GM18867 (cell line): Measurements from ENCODE around the gene ITGB5.

Experiments used
- ATAC-seq: cut with Tn5 transposase; IDR thresholded peaks from one replicate; pipeline ENCODE4 v1.9.1; 2021; ENCODE audit warnings: mild to moderate bottlenecking, moderate library complexity; ENCODE audit not compliant: unreplicated experiment

The ITGB5 gene

DNA sequence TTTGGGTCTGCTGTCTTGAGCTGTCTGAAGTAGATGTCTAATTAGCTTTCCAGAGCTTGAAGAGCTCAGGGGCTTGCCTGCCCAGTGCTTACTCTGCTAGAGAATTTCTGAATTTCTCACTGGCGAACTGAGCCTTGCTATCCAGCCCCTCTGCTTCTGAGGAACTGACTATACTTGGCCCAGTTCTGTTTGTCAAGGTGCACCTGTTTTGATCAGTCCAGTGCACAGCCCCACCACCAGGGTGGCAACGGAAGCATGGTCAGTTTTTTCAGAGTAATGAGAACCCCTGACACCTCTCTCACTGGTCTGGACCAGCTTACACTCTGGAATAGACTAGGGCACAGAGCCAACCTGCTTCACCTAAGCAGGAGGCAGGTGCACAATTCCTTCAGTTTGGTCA, 25.2 kb downstream of the ITGB5 start:
- ATAC-seq: no peak

- no peak for ATAC-seq
Observed at GRCh38 chr3:124861041-124861440, 26.1 kb downstream of the ITGB5 start.

DNA sequence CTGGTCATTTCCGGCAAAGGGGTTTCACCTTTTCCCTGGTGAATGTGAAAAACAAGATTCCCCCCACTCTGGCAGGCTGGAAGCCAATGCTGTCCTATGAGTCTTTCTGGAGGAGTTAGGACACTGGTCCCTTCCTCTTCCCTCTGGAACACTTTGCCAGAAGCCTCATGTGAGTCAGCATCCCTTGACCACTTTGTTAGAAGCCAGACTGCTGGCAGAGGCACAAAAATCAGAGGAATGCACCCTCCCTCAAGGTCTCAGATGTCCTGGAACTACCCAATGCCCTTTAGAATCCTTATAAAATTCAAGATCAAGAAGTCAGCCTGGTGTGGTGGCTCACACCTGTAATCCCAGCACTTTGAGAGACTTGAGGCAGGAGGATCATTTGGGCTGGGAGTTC, 26.6 kb downstream of the ITGB5 start:
- ATAC-seq: no peak

- ATAC-seq: no peak
Observed at GRCh38 chr3:124859025-124859424, 28.1 kb downstream of the ITGB5 start.

DNA sequence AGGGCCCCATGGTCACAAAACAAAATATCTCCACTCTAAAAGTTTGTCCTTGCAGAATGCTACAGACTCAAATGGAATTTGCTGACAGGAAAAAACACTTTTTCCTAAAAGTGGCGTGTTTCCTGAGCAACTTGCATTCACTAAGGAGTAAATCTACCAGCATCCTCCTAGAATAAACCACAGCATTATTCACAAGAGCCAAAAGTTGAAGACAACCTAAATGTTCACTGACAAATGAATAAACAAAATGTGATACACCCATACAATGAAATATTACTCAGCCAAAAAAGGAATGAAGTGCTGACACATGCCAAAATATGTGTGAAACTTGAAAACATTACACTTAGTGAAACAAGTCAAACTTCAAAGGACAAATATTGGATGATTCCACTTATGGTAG, 28.9 kb downstream of the ITGB5 start:
- ATAC-seq: no peak

DNA sequence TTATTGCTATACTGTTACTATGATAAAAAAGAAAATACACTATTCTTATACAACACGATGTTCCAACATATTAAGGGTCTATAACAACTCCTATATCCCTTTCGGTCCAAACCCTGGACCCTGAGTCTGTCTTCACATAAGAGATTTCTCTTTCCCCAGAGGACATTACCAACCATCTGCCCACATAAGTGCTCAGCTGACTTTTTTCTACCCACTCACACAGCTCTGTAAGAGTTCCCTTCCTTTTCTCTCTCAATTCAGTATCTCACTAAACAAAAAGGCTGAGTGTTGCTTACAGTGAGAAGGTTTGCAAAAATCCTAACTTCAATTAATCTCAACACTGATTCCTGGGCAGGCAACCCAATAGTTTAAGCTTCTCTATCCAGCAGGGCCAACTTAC, 30.5 kb downstream of the ITGB5 start:
- no peak for ATAC-seq

DNA sequence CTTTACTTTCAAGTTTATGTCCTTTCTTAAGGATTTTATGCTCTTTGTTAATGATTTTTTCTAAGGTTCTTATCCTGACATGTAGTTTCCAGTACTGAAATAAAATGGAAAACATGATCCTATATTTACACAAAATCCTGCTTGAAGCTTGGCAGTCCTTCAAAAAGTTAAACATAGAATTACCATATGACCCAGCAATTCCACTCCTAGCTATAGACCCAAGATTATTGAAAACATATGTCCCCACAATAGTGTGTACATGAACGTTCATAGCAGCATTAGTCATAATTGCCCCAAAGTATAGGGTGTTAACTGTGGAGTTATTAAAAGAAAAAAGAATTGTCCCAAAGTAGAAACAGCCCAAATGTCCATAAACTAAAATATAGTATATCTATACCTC, 33.2 kb downstream of the ITGB5 start:
- no peak for ATAC-seq

DNA sequence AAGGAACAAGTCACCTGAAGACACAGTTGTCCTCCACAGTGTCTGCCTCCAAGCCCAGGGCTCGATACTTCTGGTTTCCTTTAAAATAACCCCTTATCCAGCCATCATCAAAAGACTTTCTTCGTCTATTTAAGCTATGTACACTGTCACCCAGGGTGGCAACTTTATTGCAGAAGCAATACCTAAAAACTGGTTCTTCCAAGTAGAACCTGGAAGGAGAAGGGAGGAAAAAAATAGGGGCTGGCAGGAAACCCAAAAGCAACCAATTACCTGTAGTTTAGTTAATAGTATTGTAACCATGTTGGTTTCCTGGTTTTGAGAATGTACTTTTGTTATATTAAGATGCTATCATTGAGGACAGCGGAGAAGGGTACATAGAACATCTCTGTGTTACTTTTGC, 33.7 kb downstream of the ITGB5 start:
- no peak for ATAC-seq

DNA sequence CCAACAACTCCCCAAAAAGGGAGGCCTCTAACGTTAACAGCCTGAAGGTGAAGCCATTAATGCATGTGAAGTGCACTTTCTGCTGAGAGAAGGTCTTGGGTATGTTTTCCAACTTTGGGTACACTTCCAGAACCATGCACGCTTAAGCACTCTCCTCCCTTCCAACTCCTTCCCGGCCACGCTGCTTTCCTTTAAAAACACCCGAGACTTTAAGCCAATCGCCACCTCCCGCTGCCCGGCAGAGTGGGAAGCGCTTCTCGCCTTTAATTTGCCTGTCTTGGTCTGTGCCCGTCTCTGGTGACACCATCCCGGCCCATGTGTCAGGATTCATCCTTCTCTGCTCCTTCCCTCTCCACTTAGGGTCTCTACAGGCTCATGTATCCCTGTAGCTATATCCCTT, 35.3 kb downstream of the ITGB5 start:
- ATAC-seq: no peak

DNA sequence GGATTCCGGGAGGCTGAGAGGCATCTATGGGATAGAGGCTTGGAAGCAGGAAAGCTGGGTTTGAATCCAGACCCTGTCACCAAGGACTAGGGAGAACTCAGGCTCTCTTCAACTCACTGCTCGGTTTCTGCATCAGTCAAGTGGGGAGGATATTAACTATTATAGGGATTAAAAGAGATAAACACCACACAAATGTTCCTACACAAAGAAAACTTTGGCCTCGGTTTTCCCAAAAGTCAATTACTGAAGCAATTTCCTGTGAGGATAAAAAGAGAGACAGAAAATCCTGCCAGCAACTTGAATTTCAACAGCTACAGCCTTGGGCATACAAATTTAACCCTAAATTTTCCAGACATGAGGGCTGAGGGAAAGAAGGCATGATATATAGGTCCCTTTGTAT, 36.0 kb downstream of the ITGB5 start:
- no peak for ATAC-seq

- no peak for ATAC-seq
Observed at GRCh38 chr3:124850633-124851032, 36.5 kb downstream of the ITGB5 start.

- ATAC-seq: no peak
Observed at GRCh38 chr3:124850212-124850611, 37.0 kb downstream of the ITGB5 start.

- ATAC-seq: no peak
Observed at GRCh38 chr3:124848300-124848699, 38.9 kb downstream of the ITGB5 start.

GRCh38 chr3:124847863-124848262, 39.3 kb downstream of the ITGB5 start:
- no peak for ATAC-seq

- no peak for ATAC-seq
Observed at GRCh38 chr3:124847051-124847450, 40.1 kb downstream of the ITGB5 start.

- ATAC-seq: no peak
Observed at GRCh38 chr3:124846189-124846588, 41.0 kb downstream of the ITGB5 start.

DNA sequence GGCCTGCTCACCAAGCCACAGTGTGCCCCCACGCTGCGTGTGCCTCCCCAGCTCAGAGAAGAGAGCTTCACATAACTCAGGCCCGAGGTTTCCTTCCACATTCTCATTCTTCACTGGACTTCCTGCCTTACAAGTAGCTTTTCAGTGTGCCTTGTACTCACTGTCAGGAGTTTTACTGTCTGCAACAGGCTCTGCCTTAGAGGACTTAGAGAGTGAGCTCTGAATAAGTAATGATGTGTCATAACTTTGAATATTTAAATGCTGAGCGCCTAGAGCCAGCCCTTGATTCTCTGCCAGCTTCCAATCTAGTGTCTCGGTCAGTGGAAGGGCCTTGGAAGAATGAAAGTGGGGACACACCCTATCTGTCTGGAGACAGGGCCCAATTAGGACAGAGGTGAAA, 41.8 kb downstream of the ITGB5 start:
- ATAC-seq: no peak

GRCh38 chr3:124843506-124844177, 43.5 kb downstream of the ITGB5 start:
- ATAC-seq: no peak

DNA sequence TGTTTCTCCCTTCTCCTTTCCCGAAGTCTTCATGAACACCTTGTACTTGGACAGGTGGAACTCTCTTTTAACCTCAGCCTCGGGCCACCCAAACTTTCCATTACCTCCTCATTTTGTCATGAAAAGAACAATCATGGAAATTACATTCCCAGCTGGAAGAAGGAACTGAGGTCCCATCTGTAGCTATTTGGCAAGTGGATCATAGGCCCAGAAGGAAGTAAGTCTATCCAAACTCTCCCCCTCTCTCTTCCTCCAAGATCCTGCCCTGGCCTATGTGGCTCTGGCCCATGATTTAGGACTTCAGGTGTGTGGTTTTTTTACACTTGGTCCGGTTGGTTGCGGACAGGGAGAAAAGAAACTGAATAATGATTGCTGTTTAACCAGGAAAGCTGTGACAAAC, 44.1 kb downstream of the ITGB5 start:
- ATAC-seq: no peak

DNA sequence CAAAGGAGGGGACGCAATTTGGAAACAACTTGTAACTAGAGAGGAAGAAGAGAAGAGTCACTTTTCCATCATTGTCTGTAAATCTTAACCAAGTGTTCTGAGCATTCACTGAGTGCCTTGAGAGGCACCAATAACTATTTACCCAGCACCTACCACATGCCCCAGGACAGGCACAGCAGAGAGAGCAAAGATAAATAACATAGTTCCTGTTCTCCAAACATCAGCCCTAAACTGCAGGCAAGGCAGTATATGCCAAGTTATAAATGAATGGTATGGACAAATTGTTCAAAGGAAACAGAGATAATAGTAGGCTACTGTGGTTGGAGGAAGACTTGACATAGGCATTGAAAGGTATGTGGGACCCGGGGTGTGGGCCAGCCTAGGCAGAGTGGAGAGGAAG, 45.6 kb downstream of the ITGB5 start:
- ATAC-seq: no peak

DNA sequence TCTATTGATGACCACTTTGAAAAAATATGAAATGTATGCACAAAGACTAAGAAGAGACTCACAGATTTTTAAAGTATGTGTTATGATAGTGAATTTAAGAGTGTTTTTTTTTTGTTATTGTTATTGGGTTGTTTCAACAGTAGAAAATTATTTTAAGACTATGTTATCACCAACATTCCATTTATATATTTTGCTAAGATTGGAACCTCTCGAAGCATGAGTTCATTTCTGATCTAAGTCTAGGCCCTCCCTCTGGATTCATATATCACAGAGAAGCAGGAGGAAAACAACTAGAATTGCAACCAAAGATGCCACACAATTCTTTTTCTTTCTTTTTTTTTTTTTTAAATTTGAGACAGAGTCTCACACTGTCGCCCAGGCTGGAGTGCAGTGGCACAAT, 46.8 kb downstream of the ITGB5 start:
- ATAC-seq: no peak

GRCh38 chr3:124839896-124840295, 47.3 kb downstream of the ITGB5 start:
- no peak for ATAC-seq

DNA sequence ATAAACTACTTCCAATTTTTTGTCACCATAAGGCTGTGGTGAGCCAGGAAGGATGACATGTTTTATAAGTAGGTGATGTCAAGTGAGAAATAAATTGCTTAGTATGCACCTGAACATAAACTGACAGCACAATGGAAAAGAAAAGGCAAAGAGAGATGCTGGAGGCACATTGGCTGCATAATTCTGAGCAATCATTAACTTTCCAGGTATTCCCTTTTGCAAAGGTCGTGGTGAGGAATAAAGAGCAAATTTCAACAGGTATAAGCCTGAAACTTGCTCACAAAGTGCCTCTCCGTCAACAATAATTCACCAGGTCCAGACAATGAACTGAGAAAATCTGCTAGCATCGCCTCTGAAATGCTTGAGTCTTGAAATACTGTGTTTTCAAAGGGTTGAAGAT, 48.2 kb downstream of the ITGB5 start:
- ATAC-seq: no peak
